ENCODE results near the gene CHURC1. TPM values are rescaled to one million over a fixed set of nuclear protein-coding genes. Genes with fewer than 3 reads are reported as not detected.

Gene CHURC1
- total RNA-seq, 1 donor from 2014 or later = 69.6 TPM

Other genes with a start within 250 kb of the CHURC1 start
- gene PLEKHG3, start 210.0 kb upstream of the CHURC1 start, total RNA-seq = 0.07 TPM in 2 replicates
- 0.04 and 0.10 TPM in 2 replicates for gene SPTB, start 34.5 kb upstream of the CHURC1 start, total RNA-seq
- gene GPX2, start 28.3 kb downstream of the CHURC1 start, total RNA-seq = not detected in 2 replicates
- 0.34 and 0.47 TPM in 2 replicates for gene RAB15, start 57.9 kb downstream of the CHURC1 start, total RNA-seq
- gene FNTB, start 72.4 kb downstream of the CHURC1 start, total RNA-seq = 7.9 and 10.5 TPM in 2 replicates
- gene MAX, start 188.1 kb downstream of the CHURC1 start, total RNA-seq = 115 and 116 TPM in 2 replicates